Astrocyte of the hippocampus (primary cell): ENCODE measurements around the gene UNC45A.
"Not testable (repeated sequence)": the region's sequence is repeated elsewhere in the genome, so short reads cannot be mapped to it uniquely, and the experiment has no call there.

ENCODE experiments used
- DNase-seq: peaks from one replicate; pipeline ENCODE4 v3.0.0; 2011; ENCODE audit warnings: low read depth, low spot score

Gene UNC45A

DNA sequence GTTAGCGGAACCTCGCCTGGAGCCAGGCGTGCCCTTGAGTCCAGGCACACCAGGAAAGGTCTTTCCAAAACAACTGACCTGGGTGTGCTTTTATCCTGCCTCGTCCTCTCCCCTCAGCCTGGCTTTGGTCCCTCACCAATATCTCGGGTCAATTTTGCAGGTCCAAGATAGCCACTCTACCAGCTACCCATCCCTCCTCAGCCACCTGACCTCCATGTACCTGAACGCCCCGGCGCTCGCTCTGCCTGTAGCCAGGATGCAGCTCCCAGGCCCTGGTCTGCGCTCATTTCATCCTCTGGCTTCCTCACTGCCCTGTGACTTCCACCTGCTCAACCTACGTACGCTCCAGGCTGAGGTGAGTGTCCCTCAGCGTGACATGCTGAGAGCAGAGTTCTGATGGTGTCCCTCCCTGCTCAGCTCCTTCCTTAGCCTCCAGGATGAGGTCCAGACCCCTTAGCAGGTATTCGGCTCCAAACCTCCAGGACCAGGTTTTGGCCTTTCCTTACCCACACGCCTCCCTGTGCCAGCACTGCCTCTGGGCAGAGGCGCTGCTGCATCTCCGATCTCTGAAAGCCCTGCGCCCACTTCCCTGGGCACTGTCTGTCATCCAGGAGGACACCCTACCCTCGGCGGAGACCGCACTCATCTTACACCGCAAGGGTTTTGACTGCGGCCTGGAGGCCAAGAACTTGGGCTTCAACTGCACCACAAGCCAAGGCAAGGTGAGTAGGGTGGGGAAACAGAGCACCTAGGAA lies 16.9 kb upstream of the UNC45A start:
- no peak for DNase-seq

DNA sequence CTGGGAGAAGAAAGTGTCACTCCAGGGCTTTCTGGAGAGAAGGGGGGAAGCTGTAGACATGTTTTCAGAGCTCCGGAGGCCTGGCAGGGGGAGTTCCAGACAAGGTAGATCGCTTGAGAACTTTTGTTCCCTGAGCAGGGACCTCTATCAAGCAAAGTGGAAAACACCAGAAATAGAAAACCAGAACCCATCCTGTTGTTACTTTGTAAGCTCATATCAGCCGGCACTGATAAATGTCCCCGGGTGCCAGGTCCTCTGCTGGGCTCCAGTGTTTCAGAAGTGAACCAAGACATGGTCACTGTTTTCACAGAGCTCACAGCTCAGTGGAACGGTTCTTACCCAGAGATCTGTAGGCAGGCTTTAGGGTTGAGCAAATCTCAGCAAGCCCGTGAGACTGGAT lies 16.2 kb upstream of the UNC45A start:
- no peak for DNase-seq

DNA sequence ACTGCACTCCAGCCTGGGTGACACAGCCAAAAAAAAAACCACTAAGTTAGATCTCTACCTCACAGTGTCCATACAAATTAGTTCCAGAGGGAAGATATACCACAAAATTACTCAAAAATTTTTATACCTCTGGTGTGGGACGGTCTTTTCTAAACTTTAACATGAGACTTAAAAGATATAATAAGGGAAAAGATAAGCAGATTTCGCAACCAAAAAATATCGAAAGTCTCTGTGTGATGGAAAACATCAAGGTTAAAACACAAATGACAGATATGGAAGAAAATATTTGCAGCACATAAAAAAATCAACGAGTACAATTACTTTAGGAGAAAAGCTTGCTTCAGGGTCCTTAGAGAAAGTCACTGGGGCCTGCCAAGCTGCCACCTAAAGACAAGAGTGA lies 13.2 kb upstream of the UNC45A start:
- DNase-seq: no peak

DNA sequence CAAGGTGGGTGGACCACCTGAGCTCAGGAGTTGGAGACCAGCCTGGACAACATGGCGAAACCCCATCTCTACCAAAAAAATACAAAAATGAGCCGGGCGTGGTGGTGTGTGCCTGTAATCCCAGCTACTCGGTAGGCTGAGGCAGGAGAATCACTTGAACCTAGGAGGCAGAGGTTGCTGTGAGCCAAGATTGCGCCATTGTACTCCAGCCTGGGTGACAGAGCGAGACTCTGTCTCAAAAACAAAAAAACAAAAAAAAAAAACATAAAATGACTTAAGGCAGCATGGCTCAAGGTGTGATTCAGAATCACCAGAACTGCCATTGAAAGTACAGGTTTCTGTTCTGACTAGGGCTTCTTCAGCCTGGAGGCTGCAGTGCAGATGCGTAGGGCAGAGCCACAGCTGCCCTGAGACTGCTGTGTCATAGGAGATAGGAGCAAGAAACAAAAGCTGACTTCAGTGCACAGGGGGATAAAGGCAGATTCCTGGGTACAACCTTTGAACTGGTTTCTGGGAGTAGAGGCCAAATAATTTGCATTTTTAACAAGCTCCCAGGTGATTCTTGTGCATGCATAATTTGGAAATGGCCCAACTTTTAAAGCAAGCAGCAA lies 12.3 kb upstream of the UNC45A start:
- DNase-seq: not testable (repeated sequence)

DNA sequence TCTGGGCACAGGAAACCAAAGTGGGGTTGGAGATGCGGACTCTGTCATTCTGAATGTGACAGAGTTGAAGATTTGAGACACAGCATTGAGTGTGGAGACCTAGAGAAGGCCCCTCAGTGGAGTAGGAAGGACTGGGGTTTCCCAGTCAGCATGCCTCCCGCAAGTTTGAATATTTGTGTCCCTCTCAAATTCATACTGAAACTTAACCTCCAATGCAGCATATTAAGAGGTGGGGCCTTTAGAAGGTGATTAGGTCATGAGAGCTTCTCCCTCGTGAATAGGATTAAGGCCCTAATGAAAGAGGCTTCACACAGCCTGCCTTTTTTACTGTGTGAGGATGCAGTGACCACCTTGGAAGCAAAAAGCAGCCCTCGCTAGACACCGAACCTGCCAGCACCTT lies 10.7 kb upstream of the UNC45A start:
- no peak for DNase-seq

DNA sequence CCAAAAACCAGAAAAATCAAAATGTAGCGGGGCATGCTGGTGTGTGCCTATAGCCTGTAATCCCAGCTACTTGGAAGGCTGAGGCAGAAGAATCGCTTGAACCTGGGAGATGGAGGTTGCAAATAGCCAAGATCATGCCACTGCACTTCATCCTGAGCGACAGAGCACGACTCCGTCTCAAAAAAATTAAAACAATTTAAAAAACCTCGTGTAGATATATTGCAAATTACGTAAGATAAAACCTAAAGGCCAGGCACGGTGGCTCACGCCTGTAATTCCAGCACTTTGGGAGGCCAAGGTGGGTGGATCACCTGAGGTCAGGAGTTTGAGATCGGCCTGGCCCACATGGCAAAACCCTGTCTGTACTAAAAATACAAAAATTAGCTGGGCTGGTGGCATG lies 8.3 kb upstream of the UNC45A start:
- DNase-seq: not testable (repeated sequence)

DNA sequence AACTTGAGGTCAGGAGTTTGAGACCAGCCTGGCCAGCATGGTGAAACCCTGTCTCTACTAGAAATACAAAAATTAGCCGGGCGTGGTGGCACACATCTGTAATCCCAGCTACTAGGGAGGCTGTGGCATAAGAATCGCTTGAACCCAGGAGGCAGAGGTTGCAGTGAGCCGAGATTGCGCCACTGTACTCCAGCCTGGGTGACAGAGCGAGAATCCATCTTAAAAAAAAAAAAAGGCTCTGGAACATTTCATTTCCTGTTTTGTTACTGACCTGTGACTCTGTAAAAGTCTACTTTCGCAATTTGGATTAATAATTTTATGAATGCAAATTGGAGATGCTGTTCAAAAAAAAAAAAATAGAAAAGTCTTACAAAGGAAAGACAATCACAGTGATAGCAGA lies 7.0 kb upstream of the UNC45A start:
- not testable (repeated sequence) for DNase-seq

DNA sequence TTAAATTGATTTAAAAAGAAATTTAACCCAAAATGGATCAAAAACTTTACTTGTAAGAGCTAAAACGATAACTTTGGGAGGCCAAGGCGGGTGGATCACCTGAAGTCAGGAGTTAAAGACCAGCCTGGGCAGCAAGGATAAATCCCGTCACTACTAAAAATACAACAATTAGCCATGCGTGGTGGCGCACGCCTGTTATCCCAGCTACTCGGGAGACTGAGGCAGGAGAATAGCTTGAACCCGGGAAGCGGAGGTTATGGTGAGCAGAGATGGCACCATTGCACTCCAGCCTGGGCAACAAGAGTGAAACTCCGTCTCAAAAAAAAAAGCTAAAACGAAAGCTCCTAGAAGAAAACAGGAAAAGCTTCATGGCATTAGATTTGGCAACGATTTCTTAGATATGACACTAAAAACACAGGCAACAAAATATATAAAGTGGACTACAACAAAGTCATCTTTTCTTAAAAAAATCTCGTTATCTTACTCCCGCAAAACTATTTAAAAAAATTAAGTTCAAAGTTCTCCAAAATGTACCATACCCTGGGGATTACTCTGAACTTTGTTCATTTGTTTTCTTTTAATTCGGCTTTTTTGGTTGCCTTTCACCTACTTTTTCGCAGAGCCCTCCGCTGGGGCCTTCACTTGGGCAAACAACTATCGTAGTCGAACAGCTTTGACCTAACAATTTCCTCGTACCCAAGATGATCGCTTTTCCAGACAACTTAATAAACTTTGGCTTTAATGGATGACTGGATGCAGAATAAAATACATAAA lies 5.7 kb upstream of the UNC45A start:
- no peak for DNase-seq

DNA sequence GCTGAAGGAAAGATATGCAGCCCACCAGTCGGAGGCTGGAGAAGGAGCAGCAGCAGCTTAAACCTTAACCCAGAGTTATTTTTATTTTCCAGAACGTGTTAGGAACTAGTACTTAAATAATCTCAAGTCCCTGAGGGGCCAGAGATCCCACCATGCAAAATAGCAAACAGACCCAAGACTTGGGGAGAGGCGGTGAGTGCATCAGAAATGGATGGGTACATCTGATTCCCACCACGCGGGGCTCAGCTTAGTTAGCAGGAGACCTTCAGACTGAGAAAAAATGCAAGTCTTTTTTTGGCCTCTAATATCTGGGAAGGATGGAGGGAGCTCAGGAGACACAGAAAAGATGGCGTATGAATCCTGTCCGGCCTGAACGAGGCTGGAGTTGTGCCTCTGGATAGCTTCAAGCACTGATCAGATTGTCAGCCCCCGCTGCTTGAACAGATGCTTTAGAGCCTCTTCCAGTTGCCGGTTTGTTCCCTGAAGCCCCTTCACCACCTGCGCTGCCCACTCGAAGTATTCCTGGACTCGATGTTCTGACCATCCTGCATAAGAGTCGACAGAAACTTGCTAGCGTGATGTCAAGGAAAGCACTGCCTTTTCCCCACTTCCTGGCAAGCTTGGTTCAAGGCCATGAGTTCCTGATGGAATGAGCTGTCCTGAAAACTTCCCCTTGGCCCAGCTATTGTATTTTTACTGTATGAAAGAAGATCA lies 4.1 kb upstream of the UNC45A start:
- DNase-seq: no peak

DNA sequence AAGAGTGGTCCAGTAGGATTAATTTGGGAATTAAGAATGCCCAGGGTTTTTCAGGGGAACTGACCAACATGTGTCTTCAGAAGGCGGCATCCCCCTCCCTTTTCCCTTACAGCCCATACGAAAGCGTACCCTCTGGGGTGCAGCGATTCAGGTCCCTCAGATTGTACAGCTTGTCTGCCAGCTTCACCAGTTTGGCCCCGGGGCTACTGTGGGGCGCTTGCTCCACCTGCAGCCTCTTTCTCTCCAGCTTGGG lies 3.6 kb upstream of the UNC45A start:
- DNase-seq: no peak

DNA sequence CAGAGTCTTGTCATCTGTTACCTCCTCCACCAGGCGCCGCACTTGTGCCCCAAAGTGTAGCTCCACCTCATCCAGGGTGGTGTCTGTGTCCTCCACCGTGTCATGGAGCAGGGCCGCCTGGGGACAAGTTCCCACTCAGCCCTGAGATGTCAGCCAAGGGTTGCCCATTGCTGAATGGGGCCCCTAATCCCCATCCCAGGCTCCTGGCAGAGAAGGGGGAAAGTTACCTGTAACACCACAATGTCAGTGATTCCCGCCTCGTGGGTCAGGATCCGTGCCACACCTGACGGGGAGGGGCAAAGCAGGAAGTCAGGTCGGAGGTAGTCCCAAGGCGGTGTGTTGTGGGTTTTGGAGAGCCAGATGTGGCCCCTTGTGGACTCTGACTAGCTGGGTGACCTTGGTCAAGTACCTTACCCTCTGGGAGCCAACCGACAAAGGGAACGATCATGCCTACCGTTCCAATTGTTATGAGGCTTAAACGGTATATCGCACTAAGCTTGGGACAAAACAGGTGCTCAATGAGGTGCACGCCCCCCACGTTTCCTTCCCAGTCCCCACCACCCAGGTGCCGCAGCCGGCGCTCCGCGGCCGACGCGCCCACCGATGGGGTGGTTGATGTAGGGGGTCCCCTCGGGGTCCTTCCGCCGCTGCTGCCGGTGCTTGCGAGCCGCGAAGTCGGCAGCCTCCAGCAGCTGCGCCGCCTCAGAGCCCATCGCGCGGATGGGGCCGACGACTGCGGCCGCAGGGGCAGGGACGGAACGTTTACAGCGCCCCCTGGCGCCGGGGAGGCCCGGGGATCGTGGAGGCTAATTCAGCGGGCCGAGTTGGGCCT lies 3.0 kb upstream of the UNC45A start, which contains the start of gene HDDC3:
HDDC3 (minus strand) TSS at position 722 of the 832 bp plus-strand sequence; CDS start at position 713, 9 bp downstream.
- peak; percentile 94 for DNase-seq

DNA sequence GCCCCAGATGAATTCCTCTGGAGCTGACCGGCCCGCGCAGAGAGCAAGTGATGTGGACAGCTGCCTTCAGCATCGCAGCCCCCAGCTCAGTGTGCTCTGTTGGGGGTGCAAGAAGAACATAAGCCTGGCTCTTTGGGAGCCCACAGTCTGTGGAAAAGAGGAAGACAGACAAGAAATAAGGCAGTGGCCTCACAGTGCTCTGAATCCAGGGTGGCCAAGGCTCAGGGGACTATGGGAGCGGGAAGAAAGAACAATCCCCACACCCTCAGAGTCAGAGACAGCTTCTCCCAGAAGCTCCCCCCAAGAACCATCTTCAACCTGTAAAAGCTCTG lies 2.5 kb upstream of the UNC45A start:
- DNase-seq: no peak

DNA sequence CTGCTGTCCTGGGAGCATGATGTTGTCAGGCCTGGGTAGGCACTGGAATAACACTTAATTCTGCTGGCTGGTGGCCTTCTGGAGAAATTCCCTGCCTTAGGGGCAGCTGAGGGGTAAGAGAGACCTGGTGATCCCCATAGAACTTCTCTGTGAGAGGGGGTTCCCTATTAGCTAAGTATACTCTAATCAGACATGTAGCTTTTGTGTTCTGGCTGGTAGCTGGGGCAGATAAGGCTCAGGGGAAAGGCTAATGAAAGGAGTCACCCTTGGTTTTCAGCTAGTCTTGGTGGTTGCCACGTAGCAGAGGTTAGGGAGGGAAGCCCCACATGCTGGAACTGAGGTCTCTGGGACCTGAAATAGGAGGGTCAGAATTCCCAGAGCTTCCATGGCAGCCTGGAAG lies 1.8 kb upstream of the UNC45A start:
- DNase-seq: no peak

DNA sequence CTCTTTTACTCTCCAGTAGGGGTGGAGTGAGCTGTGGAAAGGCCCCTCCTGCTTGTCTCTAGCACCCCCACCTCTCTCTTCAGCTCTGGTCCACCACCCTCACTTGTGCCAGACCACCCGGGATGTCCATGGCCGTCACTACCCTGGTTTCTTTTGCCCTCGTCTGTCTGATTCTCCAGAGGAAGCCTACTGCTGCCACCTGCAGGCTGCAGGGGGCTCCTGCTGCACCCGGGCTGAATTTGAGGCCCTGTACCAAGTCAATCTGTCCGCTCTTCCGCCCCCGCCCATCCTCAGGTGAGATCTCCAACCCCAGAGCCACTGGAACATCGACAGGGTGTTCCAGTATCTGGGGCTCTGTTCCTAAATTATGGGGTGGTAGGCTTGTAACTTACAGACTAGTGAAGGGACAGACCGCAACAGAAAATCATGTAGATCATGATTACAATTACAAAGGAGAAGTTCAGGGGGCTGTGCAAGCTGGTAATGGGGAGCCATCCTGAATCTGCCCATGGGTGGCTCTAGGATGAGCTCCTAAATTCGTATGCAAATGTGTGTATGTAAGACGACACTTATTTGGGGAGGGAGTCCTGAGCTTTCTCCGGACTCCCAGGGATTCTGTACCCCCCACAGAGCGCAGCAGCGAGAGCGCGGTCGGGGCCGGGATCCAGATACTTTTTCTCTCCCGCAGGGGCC lies 683 bp upstream of the UNC45A start:
- peak; percentile 91 for DNase-seq

DNA sequence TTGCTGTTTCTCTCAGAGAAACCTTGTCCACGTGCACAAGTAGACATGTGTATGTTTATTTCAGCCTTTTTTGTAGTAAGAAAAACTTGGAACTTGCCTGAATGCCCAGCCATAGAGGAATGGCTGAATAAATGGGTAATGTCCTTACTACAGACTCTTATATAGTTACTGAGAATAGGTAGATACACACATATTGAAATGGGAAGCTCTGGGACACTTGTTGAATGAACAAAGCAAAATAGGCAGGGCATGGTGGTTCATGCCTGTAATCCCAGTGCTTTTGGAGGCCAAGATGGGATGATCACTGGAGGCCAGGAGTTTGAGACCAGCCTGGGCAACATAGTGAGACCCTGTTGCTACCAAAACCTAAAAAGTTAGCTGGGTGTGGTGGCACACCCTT lies 1.7 kb downstream of the UNC45A start:
- DNase-seq: no peak

DNA sequence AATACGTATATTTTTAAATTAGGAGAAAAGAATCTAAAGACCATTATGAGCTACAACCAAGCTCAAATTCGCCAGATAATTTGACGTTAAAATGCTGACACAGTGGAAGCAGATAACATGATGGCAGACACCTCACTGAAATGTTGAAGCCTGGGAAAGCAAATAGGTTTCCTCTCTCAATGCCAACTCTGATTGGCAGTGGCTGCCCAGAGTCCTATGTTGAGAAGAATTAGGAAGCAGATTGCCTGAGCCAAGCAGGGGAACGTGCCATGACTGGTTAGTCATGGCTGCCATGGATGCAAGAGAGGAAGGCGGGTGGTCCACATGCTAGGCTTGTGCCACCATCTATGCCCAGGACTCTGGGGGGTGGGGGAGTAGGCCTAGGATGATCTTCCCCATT lies 3.2 kb downstream of the UNC45A start:
- DNase-seq: no peak

DNA sequence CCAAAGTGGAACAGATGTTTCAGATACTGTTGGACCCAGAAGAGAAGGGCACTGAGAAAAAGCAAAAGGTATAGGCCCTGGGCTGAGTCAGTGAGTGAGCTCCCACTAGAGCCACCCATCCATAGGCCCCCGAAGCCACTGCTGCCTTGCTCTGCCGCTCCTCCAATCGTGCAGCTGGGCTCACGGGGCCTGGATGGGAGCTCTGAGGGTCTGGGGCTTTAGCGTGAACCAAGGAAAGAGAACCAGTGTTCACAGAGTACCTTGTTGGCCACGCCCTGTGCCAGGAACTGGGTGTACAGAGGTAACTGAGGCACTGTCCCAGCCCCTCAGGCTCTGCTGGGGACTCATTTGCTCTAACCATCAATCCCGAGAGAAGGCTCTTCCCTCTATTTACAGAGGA lies 4.7 kb downstream of the UNC45A start:
- DNase-seq: no peak

DNA sequence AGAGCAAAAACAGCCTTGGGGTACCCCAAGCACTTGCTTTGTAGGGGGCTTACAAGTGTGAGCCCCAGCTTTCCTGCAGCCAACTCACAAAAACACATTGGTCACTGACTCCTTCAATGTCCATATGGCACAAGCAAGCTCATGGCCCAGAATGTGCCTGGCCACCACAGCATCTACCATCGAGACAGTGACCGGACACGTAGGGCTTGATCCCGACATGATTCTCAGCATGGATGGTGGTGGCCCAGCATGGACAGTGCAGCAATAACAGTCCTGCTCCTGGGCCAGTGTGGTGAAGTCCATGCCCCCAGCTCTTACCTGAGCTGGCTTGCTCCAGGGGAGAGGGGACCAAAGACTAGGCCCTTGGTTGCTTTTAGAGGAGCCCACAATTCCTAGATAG lies 6.0 kb downstream of the UNC45A start:
- no peak for DNase-seq

DNA sequence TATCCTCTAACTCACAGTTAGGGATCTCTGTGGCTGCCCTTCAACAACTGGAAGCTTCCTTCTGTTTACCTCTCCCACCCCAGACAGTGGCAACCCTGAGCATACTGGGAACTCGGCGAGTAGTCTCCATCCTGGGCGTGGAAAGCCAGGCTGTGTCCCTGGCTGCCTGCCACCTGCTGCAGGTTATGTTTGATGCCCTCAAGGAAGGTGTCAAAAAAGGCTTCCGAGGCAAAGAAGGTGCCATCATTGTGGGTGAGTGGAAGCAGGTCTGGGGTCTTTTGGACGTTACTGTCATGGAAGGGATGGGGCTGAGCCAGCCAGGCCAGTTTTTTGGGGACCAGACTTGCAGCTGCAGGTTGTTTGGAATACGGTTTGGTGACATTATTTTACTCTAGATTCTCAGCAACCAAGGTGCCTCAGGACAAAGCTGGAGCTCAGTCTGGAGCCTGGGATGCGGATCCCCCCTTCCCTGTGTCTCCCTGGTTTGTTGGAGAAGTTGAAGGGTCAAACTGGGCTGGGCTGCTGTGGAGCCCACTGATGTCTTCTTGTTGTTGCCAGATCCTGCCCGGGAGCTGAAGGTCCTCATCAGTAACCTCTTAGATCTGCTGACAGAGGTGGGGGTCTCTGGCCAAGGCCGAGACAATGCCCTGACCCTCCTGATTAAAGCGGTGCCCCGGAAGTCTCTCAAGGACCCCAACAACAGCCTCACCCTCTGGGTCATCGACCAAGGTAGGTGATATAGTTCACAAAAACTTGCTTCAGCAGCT lies 7.5 kb downstream of the UNC45A start:
- DNase-seq: no peak

DNA sequence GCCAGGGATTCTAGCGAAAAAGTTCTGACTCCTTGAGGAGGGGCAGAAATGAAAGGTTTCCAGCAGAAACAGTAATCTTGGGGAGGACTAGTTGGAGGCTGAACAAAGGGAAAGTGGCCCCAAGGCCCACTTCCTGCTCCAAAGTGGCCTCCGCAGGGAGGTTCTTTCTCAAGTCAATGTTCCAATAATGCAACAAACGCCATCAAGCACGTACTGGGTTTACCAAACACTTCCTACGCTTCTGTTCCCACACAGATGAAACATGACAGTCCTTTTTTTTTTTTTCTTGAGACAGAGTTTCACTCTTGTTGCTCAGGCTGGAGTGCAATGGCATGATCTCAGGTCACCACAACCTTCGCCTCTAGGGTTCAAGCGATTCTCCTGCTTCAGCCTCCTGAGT lies 10.0 kb downstream of the UNC45A start:
- no peak for DNase-seq
